22Rv1 (cell line): Measurements from ENCODE around the gene MED12.

ENCODE experiments used
- H3K27ac ChIP-seq: fragments of 450-650 bp; 2 replicates; pipeline ENCODE4 v1.5.1; 2017
- ZFX ChIP-seq: fragments of 450-650 bp; IDR thresholded peaks from 2 replicates; pipeline ENCODE4 v1.6.1; 2017; ENCODE audit warnings: antibody characterized with exemption, borderline replicate concordance
- TF ChIP-seq, protein P1 (sequence below): fragments of 450-650 bp; IDR thresholded peaks from 2 replicates; pipeline ENCODE4 v1.5.1; 2017; ENCODE audit warnings: mild to moderate bottlenecking

Gene MED12

DNA sequence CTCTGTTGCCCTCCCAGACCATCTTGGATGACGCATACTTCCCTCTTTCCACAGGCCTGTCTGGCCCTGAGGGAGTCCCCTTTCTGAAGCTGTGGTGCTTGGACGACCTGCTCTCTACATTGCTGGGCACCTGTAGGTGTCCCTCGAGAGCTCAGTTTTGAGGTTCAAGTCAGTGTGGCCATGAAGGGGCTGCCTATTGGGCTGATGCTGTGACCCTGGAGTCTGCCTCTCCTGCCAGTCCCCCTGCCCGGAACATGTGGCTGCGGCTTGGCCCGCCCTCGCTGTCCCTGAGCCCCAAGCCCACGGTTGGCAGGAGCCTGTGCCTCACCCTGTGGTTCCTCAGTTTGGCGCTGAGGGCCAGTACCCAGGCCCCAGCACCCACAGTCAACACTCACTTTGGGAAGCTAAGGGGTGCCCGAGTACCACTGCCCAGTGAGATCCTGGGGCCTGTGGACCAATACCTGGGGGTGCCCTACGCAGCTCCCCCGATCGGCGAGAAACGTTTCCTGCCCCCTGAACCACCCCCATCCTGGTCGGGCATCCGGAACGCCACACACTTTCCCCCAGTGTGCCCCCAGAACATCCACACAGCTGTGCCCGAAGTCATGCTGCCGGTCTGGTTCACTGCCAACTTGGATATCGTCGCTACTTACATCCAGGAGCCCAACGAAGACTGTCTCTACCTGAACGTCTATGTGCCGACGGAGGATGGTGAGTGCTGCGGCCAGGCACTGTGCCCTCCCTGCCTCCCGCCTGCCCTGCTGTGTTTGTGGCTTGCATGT lies 29.3 kb downstream of the MED12 start:
- no peak overlapping the region for H3K27ac ChIP-seq
- no peak for TF ChIP-seq ZFX
- TF ChIP-seq, protein P1, sequence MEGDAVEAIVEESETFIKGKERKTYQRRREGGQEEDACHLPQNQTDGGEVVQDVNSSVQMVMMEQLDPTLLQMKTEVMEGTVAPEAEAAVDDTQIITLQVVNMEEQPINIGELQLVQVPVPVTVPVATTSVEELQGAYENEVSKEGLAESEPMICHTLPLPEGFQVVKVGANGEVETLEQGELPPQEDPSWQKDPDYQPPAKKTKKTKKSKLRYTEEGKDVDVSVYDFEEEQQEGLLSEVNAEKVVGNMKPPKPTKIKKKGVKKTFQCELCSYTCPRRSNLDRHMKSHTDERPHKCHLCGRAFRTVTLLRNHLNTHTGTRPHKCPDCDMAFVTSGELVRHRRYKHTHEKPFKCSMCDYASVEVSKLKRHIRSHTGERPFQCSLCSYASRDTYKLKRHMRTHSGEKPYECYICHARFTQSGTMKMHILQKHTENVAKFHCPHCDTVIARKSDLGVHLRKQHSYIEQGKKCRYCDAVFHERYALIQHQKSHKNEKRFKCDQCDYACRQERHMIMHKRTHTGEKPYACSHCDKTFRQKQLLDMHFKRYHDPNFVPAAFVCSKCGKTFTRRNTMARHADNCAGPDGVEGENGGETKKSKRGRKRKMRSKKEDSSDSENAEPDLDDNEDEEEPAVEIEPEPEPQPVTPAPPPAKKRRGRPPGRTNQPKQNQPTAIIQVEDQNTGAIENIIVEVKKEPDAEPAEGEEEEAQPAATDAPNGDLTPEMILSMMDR = no peak

DNA sequence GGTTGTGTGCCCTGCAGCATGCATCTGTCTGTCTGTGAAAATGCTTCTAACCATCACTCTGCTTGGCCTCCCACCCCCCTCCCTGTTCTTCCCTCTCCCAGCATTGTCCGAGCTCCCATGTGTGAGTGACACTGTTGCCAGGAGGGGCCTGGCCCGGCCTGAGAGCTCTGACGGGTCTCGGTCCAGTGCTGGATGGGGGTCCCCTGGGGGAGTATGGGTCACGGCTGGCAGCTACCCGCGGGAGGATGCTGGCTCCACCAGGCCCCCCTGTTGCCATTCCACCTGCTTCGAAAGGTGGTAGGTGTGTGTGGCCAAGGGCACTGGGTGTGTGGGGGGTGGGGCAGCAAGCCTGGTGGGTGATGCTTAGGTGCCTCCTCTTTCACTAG lies 29.9 kb downstream of the MED12 start:
- no peak for TF ChIP-seq ZFX
- TF ChIP-seq, protein P1 = no peak

GRCh38 chrX:71151366-71151765 lies 33.0 kb downstream of the MED12 start:
- TF ChIP-seq ZFX = no peak
- TF ChIP-seq, protein P1 = no peak
- H3K27ac ChIP-seq = no peak overlapping the region

More for the DNA sequence above, 29.9 kb downstream of the MED12 start:
- no peak overlapping the region for H3K27ac ChIP-seq

DNA sequence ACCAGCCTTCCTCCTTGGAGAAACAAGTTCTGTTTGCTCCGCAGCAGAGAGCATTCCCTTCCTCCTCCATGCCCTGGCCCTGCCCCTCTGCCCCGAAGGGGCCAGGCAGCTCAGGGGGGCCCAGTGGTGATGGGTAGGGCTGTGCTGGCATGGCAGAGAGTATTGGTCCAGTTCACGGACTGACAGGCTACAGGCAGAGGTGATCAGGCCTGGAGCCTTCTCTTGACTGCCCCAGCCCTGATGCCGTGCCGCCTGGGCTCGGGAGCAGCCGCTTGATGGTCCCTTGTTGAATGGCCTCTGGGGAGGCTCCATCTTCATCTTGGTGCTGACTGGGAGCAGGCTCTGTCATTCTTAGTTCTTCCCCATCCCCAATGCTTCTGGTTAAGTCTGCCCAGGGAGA lies 35.8 kb downstream of the MED12 start:
- TF ChIP-seq, protein P1 = no peak
- TF ChIP-seq ZFX = no peak
- H3K27ac ChIP-seq = no peak overlapping the region

- no peak for TF ChIP-seq ZFX
- TF ChIP-seq, protein P1 = no peak
- H3K27ac ChIP-seq = no peak overlapping the region
Observed at GRCh38 chrX:71154641-71155040, 36.2 kb downstream of the MED12 start.

- no peak for TF ChIP-seq ZFX
- TF ChIP-seq, protein P1 = no peak
- no peak overlapping the region for H3K27ac ChIP-seq
Observed at GRCh38 chrX:71158603-71159002, 40.2 kb downstream of the MED12 start.

GRCh38 chrX:71159335-71159734 lies 40.9 kb downstream of the MED12 start:
- H3K27ac ChIP-seq = no peak overlapping the region
- TF ChIP-seq ZFX = no peak
- TF ChIP-seq, protein P1 = no peak
